ENCODE results near the gene MRPS5.

- no peak for TF ChIP-seq CTCF (IDR thresholded peaks at IDR 0.05)
- TF ChIP-seq POLR2AphosphoS5 (IDR thresholded peaks at IDR 0.05), result no peak
Observed at GRCh38 chr2:95082477-95082876, 39.1 kb downstream of the MRPS5 start.

All from suprapubic skin (tissue), 3 donors.